NCI-H1694 (cell line): ENCODE measurements around the gene TFCP2.

Source experiments
- DNase-seq: peaks from one replicate; lab custom pipeline; 2025; lab: John Stamatoyannopoulos, UW

TFCP2 gene

DNA sequence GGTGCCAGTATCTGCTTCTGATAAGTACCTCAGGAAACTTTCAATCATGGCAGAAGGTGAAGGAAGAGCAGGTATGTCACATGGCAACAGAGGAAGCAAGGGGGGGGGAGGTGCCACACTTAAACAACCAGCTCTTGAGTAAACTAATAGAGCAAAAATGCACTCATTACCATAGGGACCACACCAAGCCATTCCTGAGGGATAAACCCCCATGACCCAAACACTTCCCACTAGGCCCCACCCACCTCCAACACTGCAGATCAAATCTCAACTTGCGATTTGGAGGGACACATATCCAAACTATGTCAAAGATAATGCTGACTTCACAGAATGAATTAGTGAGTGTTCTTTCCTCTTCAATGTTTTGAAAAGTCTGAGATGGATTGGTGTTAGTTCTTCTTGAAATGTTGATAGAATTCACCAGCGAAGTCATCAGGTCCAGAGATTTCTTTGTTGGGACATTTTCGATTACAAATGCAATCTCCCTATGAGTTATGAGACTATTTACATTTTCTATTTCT, 16.6 kb downstream of the TFCP2 start:
- DNase-seq = no peak

DNA sequence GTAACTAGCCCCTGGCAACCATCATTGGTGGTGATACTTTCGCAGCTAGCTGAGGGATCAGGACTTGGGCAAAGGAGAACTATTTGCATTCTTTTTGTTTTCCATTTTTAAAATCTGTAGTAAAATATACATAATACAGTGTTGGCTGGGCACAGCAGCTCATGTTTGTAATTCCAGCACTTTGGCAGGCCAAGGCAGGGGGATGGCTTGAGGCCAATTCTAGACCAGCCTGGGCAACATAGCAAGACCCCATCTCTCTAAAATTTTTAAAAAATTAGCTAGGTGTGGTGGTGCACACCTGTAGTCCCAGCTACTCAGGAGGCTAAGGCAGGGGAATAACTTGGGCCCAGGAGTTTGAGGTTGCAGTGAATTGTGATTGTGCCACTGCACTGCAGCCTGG, 20.0 kb downstream of the TFCP2 start:
- DNase-seq = no peak

GRCh38 chr12:51150777-51151176, 22.2 kb downstream of the TFCP2 start:
- no peak for DNase-seq

DNA sequence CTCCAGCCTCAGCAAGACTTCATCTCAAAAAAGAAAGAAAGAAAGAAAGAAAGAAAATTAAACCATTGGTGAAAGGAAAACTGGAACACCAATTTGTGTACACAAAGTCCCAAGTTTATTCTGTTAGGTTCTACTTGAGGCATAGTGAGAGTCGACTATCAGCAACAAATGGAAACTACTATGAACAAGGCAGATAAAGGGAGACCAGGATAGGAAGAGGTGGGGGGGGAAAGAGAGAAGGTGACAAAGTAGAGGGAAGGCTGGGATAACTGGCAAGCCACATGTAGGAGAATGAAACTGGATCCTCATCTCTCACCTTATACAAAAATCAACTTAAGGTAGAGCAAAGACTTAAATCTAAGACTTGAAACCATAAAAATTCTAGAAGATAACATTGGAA, 25.6 kb downstream of the TFCP2 start:
- DNase-seq = no peak

- DNase-seq = no peak
These were observed 33.6 kb downstream of the TFCP2 start for GRCh38 chr12:51139292-51139844.

- no peak for DNase-seq
These were observed 40.2 kb downstream of the TFCP2 start for GRCh38 chr12:51132693-51133092.

DNA sequence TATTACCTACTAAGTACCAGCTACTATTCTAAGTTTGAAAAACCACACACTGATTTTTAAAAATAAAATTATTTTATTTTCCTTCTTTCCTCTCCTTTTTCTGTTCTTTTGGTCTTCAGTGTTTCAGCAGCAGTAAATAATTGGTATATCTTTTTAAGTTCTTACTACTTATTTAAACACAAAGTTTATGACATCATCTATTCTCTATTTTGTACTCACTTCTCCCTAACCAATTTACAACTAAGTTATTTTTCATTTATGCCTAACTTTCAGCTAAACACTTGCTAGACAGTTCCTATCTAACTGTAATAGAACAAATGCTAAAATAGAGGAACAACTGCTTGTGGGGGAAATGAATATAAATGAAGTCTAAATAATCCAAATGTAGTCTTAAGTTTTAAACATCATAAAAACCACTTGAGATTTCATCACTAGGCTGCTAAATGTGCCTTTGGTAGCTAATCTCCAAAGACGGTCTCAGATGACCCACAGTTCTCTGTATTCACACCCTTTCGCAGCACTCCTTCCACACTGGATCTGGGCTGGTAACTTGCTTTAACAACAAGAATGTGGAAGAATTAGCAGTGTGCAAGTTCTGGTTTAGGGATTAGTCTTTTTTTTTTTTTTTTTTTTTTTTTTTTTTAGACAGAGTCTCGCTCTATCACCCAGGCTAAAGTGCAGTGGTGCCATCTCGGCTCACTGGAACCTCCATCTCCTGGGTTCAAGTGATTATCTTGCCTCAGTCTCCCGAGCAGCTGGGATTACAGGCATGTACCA, 41.0 kb downstream of the TFCP2 start:
- no peak for DNase-seq

DNA sequence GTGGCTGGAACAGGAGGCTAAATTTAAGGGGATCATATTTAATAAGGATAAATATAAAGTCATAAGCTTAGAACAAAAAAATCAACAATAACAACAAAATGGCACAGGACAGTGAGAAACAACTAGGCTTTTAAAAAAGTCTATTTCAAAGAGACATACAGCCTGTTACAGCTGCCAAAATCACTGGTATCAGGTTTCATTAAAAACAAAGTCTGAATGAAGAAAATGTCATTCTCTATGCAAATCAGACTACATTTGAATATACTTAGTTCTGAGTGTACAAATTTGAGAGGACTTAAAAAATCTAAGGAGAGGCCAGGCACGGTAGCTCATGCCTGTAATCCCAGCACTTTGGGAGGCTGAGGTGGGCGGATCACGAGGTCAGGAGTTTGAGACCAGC, 44.0 kb downstream of the TFCP2 start:
- DNase-seq = no peak

DNA sequence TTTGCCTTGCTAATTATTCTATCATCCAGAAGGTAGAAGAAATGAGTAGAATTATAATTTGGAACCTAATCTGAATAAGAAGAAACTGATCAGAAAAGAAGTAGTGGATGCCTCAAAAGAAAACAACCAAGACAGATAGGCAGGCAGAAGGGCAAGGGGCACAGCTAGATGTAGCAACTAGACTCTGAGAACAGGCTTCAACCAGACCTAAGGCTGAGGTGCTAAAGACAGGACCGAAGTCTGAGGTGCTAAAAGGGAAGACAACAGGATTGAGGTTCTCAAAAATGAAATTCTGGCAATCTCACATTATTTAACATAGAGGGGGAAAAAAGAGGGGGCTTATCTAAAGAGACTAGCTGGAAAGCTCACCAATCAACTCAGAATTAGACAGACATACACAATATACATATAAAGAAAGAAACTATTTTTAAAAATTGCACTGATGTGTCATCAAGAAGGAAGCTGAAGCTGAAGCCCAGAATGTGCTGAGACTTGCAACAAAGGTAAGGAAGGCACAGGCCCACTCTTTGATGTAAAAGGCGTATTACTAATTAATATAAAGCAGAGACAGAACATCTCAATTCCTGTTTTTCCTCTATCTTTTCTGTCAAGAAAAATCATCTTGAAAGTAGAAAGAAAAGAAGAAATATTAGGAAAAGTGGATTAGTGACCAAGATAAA, 45.7 kb downstream of the TFCP2 start:
- DNase-seq = no peak

- DNase-seq = no peak
These were observed 46.6 kb downstream of the TFCP2 start for GRCh38 chr12:51126297-51126696.

GRCh38 chr12:51124504-51124903, 48.4 kb downstream of the TFCP2 start:
- DNase-seq = no peak

DNA sequence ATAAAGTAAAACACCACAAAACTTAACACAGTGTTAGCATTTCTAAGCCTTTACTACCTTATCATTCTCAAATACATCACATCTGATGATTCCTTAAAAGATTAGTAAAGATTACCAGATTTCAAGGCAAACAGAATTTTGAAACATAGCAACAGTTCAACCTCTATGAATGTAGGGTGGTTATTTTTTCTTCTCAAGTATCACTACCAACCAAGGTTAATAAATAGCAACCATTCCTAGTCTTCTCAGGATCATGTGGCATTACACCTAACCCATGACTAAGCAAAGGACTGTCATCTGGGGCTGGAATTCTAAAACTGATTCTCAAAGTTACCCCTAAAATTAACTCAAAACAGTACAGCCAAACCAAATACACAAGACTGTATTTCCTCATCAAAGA, 50.1 kb downstream of the TFCP2 start:
- DNase-seq = no peak

DNA sequence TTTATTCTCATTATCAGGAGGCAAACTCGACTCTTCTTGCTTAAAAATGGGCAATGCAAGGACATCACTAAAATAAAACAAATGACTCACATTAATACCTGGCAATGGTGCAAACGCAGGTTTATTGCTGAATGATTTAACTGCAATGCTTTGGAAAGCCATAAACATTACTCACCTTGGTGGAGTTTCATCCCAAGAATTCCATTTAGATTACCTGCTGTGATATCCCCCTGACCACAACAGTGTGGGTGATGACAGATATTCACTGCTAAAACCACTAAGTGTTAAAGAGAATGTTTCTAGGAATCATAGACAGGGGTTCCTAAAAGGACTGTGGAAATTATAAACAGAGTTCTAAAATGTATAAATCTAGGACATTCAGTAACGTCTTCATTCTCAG, 54.2 kb downstream of the TFCP2 start:
- no peak for DNase-seq

DNA sequence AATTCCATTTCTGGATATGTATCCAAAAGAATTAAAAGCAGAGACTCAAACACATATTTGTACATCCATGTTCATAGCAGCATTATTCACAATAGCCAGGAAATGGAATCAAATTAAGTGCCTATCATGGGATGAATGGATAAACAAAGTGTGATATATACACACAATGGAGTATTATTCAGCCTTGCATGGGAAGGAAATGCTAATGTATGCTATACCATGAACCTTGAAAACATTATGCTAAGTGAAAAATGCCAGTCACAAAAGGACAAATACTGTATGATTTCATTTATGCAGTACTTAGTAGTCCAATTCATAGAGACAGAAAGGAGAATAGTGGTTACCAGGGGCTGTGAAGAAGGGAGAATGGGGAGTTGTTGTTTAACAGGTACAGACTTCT, 57.4 kb downstream of the TFCP2 start:
- DNase-seq = no peak

- no peak for DNase-seq
These were observed 64.8 kb downstream of the TFCP2 start for GRCh38 chr12:51108136-51108535.

DNA sequence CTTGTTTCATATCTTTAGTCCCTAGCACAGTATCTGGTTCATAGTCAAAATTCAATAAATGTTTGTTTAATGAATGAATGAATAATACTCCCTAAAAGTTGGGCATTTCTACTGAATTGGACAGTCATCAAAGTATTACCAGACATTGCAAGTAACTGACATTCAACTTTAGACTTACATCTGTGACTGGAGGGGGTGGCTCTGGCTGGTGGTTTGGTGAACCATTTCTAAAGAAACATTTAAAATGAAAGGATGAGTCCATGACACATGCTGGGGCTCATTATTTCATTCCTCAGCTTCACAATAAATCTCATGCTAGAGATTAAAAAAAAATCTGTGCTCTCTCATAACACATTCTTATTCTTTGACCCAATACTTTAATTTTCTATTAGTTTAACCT, 69.0 kb downstream of the TFCP2 start:
- no peak for DNase-seq

DNA sequence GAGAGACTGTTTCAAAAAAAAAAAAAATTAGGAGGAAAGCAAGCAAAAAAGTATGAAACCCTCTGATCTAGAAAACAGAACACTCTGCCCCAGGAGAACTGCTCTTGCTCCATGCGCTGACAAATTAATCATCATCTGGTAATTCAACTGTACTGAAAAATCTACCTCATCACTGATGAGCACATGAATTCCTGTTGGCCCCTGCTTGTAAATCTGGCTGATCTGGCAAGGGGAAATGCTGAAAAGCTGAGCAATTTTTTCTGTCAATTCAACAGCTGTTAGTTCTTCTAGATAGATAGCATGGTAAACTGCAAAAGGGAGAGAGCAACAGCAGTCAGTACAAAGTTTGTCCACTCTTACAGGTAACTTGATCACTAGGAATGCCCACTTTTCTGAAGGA, 74.3 kb downstream of the TFCP2 start:
- no peak for DNase-seq

GRCh38 chr12:51090705-51091229, 82.2 kb downstream of the TFCP2 start:
- DNase-seq = no peak

- no peak for DNase-seq
These were observed 85.1 kb downstream of the TFCP2 start for GRCh38 chr12:51087818-51088217.

DNA sequence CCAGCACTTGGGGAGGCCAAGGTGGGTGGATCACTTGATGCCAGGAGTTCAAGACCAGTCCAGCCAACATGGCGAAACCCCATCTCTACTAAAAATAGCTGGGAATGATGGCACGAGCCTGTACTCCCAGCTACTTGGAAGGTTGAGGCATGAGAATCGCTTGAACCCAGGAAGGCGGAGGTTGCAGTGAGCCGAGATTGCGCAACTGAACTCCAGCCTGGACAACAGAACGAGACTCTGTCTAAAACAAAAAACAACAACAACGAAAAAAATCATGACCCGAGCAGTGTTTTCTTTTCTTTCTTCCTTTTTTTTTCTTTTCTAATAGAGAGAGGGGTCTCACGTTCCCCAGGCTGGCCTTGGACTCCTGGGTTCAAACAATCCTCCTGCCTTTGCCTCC, 86.0 kb downstream of the TFCP2 start:
- DNase-seq = no peak

DNA sequence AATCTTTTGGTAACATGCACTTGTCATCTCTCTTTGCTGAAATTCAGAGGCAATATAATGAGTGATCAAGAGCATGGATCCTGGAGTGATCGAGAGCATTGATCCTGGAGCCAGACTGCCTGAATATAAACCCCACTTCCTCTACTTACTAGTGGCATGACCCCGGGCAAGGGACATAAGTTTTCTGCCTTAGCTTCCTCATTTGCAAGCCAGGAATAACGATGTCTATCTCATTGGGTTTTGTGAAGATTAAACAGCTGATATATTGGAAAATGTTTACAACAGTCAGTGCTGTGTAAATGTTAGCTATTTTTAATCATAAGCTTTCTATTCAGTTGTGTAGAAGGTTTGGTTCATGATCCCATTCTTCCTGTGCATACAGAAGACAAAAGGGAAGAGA, 87.2 kb downstream of the TFCP2 start:
- DNase-seq = no peak

- peak; percentile 81 for DNase-seq
These were observed 89.7 kb downstream of the TFCP2 start, which contains the start of gene CSRNP2 for GRCh38 chr12:51083126-51083833. TSS of gene CSRNP2 (minus strand) at chr12:51083596. CDS start at chr12:51076561, 7,035 bp downstream.
